ENCODE data around the gene ZNF674. TPM values are rescaled to one million over a fixed set of nuclear protein-coding genes. Genes with fewer than 3 reads are reported as not detected.

Gene ZNF674
- polyA plus RNA-seq, 2 donors: 0.62 to 0.86 TPM

GRCh38 chrX:46572340-46572936 is 27.2 kb upstream of the ZNF674 start:
- Histone ChIP-seq H3K9me3 (ENCODE audit: control insufficient read depth in 2 of 2, insufficient read depth in 1 of 2, low read depth in 1 of 2, low read length in 1 of 2) (peaks cover 0 to 4% of the 10 kb centered on the region in 2 donors), H3K4me3 (ENCODE audit: low read depth in 1 of 2, low read length in 2 of 2) (no peak overlapping the region), H3K36me3 (ENCODE audit: control insufficient read depth in 2 of 2, insufficient read depth in 2 of 2, low read length in 1 of 2) (no peaks in the 10 kb centered on the region), H3K27ac (ENCODE audit: low read depth in 2 of 2, low read length in 1 of 2) (no peak overlapping the region), H3K4me1 (ENCODE audit: control insufficient read depth in 2 of 2, insufficient read depth in 2 of 2, low read length in 1 of 2) (peaks cover 0 to 7% of the 10 kb centered on the region in 2 donors), H3K27me3 (ENCODE audit: control insufficient read depth in 1 of 2, insufficient read depth in 2 of 2, low read length in 2 of 2) (no peaks in the 10 kb centered on the region)
- WGBS, 2 donors: 68 to 69% methylated on average over 5 of the region's 5 CpGs

- Histone ChIP-seq H3K27ac (ENCODE audit: low read depth in 2 of 2, low read length in 1 of 2) (no peak overlapping the region), H3K9me3 (ENCODE audit: control insufficient read depth in 2 of 2, insufficient read depth in 1 of 2, low read depth in 1 of 2, low read length in 1 of 2) (peaks cover 0 to 4% of the 10 kb centered on the region in 2 donors), H3K36me3 (ENCODE audit: control insufficient read depth in 2 of 2, insufficient read depth in 2 of 2, low read length in 1 of 2) (no peaks in the 10 kb centered on the region), H3K4me3 (ENCODE audit: low read depth in 1 of 2, low read length in 2 of 2) (no peak overlapping the region), H3K4me1 (ENCODE audit: control insufficient read depth in 2 of 2, insufficient read depth in 2 of 2, low read length in 1 of 2) (peaks cover 0 to 7% of the 10 kb centered on the region in 2 donors), H3K27me3 (ENCODE audit: control insufficient read depth in 1 of 2, insufficient read depth in 2 of 2, low read length in 2 of 2) (no peaks in the 10 kb centered on the region)
- 75 to 91% methylated on average over 10 of the region's 10 CpGs for WGBS, 2 donors
These were observed 26.5 kb upstream of the ZNF674 start for GRCh38 chrX:46571423-46572339.

DNA sequence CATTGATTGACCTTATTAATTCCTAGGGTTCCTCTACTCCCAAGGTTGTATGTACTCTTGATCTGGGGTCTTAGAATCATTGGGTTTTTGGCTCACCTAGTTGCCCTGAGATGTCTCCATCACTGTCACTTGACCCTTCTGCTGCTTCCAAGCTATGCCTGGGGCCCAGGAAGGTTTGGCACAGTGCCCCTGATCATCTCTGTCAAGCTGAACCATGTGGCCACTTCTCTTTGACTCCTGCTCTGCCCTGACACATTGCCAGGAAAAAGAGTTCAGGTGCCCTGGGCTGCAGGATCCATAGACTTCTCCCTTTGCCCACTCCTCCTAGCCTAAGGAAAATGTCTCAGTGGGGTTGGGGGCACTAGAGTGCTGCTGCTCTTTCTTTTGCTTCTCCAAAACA is 24.4 kb upstream of the ZNF674 start:
- H3K27ac ChIP-seq (ENCODE audit: low read depth in 2 of 2, low read length in 1 of 2): no peak overlapping the region
- H3K4me3 ChIP-seq (ENCODE audit: low read depth in 1 of 2, low read length in 2 of 2): no peak overlapping the region
- peaks cover 0 to 4% of the 10 kb centered on the region in 2 donors for H3K9me3 ChIP-seq (ENCODE audit: control insufficient read depth in 2 of 2, insufficient read depth in 1 of 2, low read depth in 1 of 2, low read length in 1 of 2)
- no peaks in the 10 kb centered on the region for H3K27me3 ChIP-seq (ENCODE audit: control insufficient read depth in 1 of 2, insufficient read depth in 2 of 2, low read length in 2 of 2)
- H3K36me3 ChIP-seq (ENCODE audit: control insufficient read depth in 2 of 2, insufficient read depth in 2 of 2, low read length in 1 of 2): no peaks in the 10 kb centered on the region
- H3K4me1 ChIP-seq (ENCODE audit: control insufficient read depth in 2 of 2, insufficient read depth in 2 of 2, low read length in 1 of 2): peaks cover 0 to 3% of the 10 kb centered on the region in 2 donors

- no peaks in the 10 kb centered on the region for H3K27me3 ChIP-seq (ENCODE audit: control insufficient read depth in 1 of 2, insufficient read depth in 2 of 2, low read length in 2 of 2)
- H3K4me1 ChIP-seq (ENCODE audit: control insufficient read depth in 2 of 2, insufficient read depth in 2 of 2, low read length in 1 of 2): no peaks in the 10 kb centered on the region
- H3K27ac ChIP-seq (ENCODE audit: low read depth in 2 of 2, low read length in 1 of 2): no peak overlapping the region
- no peaks in the 10 kb centered on the region for H3K9me3 ChIP-seq (ENCODE audit: control insufficient read depth in 2 of 2, insufficient read depth in 1 of 2, low read depth in 1 of 2, low read length in 1 of 2)
- no peaks in the 10 kb centered on the region for H3K36me3 ChIP-seq (ENCODE audit: control insufficient read depth in 2 of 2, insufficient read depth in 2 of 2, low read length in 1 of 2)
- no peak overlapping the region for H3K4me3 ChIP-seq (ENCODE audit: low read depth in 1 of 2, low read length in 2 of 2)
These were observed 22.2 kb upstream of the ZNF674 start for GRCh38 chrX:46567388-46567787.

GRCh38 chrX:46561824-46562657 is 16.8 kb upstream of the ZNF674 start:
- Histone ChIP-seq H3K9me3 (ENCODE audit: control insufficient read depth in 2 of 2, insufficient read depth in 1 of 2, low read depth in 1 of 2, low read length in 1 of 2) (no peaks in the 10 kb centered on the region), H3K27me3 (ENCODE audit: control insufficient read depth in 1 of 2, insufficient read depth in 2 of 2, low read length in 2 of 2) (no peaks in the 10 kb centered on the region), H3K4me1 (ENCODE audit: control insufficient read depth in 2 of 2, insufficient read depth in 2 of 2, low read length in 1 of 2) (no peaks in the 10 kb centered on the region), H3K4me3 (ENCODE audit: low read depth in 1 of 2, low read length in 2 of 2) (no peak overlapping the region), H3K36me3 (ENCODE audit: control insufficient read depth in 2 of 2, insufficient read depth in 2 of 2, low read length in 1 of 2) (no peaks in the 10 kb centered on the region), H3K27ac (ENCODE audit: low read depth in 2 of 2, low read length in 1 of 2) (no peak overlapping the region)
- 68% methylated on average over 6 of the region's 6 CpGs for WGBS, 2 donors

DNA sequence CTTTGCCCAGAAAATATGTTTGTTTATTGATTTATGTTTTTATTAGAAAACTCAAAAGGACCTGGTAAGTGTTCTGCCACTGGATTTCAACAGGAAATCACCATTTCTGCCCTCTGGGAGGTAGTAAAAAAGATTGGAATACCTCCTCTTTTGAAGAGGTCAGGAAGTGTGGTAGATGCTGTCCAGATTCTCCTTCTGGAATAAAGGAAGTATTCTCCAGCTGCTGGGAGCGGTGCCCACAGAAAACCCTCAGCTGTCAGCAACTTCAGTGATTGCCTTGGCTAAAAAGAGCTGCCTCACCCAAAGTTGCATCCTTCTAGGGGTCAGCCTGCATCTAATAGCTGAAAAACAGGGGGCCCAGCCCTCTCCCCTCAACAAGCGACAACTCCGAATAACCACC is 13.8 kb upstream of the ZNF674 start:
- WGBS, 2 donors: 87 to 89% methylated on average over 3 of the region's 3 CpGs
- Histone ChIP-seq H3K4me1 (ENCODE audit: control insufficient read depth in 2 of 2, insufficient read depth in 2 of 2, low read length in 1 of 2) (no peaks in the 10 kb centered on the region), H3K4me3 (ENCODE audit: low read depth in 1 of 2, low read length in 2 of 2) (no peak overlapping the region), H3K9me3 (ENCODE audit: control insufficient read depth in 2 of 2, insufficient read depth in 1 of 2, low read depth in 1 of 2, low read length in 1 of 2) (no peaks in the 10 kb centered on the region), H3K27ac (ENCODE audit: low read depth in 2 of 2, low read length in 1 of 2) (no peak overlapping the region), H3K27me3 (ENCODE audit: control insufficient read depth in 1 of 2, insufficient read depth in 2 of 2, low read length in 2 of 2) (no peaks in the 10 kb centered on the region), H3K36me3 (ENCODE audit: control insufficient read depth in 2 of 2, insufficient read depth in 2 of 2, low read length in 1 of 2) (no peaks in the 10 kb centered on the region)

DNA sequence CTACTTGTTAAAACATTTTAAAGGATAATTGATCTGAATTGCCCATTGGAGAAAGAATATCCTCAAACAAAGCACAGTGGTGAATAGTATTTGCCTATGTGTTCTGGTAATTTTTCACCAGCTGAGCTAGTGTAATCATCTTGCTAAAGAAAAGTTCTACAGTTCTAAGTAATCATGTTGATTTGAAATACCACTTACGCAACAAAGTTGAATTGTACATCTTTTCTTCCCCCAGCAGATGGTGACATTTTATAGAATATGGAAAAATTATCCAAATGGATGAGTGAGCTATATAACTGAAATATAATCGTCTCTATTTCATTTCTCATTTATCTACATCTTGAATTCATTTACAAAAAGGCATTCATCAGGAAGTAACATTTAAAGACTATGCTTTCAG is 9.7 kb upstream of the ZNF674 start:
- 30 to 47% methylated on average over 2 of the region's 2 CpGs for WGBS, 2 donors
- no peaks in the 10 kb centered on the region for H3K36me3 ChIP-seq (ENCODE audit: control insufficient read depth in 2 of 2, insufficient read depth in 2 of 2, low read length in 1 of 2)

DNA sequence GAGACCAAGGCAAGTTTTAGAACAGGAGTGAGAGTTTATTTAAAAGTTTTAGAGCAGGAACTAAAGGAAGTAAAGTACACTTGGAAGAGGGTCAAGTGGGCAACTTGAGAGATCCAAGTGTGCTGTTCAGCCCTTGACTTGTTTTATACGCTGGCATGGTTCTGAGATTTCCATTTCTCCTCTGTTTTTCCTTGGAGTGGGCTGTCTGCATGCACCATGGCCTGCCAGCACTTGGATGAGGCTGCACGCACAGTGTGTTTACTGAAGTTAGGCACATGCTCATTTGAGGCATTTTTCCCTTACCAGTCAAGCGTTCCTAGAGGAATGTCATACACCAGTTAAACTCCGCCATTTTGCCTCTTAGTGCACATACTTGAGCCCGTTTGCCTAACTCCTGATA is 8.7 kb upstream of the ZNF674 start:
- WGBS, 2 donors: 86 to 91% methylated on average over 5 of the region's 5 CpGs
- Histone ChIP-seq H3K27me3 (ENCODE audit: control insufficient read depth in 1 of 2, insufficient read depth in 2 of 2, low read length in 2 of 2) (no peaks in the 10 kb centered on the region), H3K27ac (ENCODE audit: low read depth in 2 of 2, low read length in 1 of 2) (no peak overlapping the region), H3K9me3 (ENCODE audit: control insufficient read depth in 2 of 2, insufficient read depth in 1 of 2, low read depth in 1 of 2, low read length in 1 of 2) (no peaks in the 10 kb centered on the region), H3K4me3 (ENCODE audit: low read depth in 1 of 2, low read length in 2 of 2) (no peak overlapping the region), H3K4me1 (ENCODE audit: control insufficient read depth in 2 of 2, insufficient read depth in 2 of 2, low read length in 1 of 2) (no peaks in the 10 kb centered on the region), H3K36me3 (ENCODE audit: control insufficient read depth in 2 of 2, insufficient read depth in 2 of 2, low read length in 1 of 2) (no peaks in the 10 kb centered on the region)

More for the DNA sequence above, 9.7 kb upstream of the ZNF674 start:
- no peaks in the 10 kb centered on the region for H3K9me3 ChIP-seq (ENCODE audit: control insufficient read depth in 2 of 2, insufficient read depth in 1 of 2, low read depth in 1 of 2, low read length in 1 of 2)
- no peak overlapping the region for H3K27ac ChIP-seq (ENCODE audit: low read depth in 2 of 2, low read length in 1 of 2)
- H3K4me1 ChIP-seq (ENCODE audit: control insufficient read depth in 2 of 2, insufficient read depth in 2 of 2, low read length in 1 of 2): no peaks in the 10 kb centered on the region
- no peaks in the 10 kb centered on the region for H3K27me3 ChIP-seq (ENCODE audit: control insufficient read depth in 1 of 2, insufficient read depth in 2 of 2, low read length in 2 of 2)
- H3K4me3 ChIP-seq (ENCODE audit: low read depth in 1 of 2, low read length in 2 of 2): no peak overlapping the region

DNA sequence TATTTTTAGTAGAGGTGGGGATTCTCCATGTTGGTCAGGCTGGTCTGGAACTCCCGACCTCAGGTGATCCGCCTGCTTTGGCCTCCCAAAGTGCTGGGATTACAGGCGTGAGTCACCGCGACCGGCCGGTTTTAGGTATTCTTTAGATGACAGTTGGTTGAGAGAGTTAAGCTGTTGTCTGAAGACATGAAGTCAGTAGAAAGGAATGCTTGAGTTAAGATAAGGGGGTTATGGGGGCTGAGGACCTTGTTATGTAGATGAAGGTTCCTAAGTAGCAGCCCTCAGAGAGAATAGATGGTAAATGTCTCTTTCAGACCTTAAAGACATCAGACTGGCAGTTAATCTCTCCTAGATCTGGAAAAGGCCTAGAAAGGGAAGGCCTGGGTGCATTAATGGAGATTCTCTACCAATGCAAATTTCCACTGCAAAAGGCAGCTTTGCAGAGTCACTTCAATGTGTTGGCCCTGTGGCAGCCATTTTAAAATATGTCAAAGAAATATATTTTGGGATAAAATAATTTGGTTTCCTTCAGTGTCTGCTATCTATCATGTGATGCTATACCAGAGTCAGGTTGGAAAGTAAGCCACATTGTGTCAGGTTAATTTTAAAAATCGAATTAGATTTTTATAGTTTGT is 6.4 kb upstream of the ZNF674 start:
- no peak overlapping the region for H3K4me3 ChIP-seq (ENCODE audit: low read depth in 1 of 2, low read length in 2 of 2)
- H3K27me3 ChIP-seq (ENCODE audit: control insufficient read depth in 1 of 2, insufficient read depth in 2 of 2, low read length in 2 of 2): no peaks in the 10 kb centered on the region
- no peaks in the 10 kb centered on the region for H3K36me3 ChIP-seq (ENCODE audit: control insufficient read depth in 2 of 2, insufficient read depth in 2 of 2, low read length in 1 of 2)
- H3K4me1 ChIP-seq (ENCODE audit: control insufficient read depth in 2 of 2, insufficient read depth in 2 of 2, low read length in 1 of 2): no peaks in the 10 kb centered on the region
- 64 to 70% methylated on average over 8 of the region's 8 CpGs for WGBS, 2 donors
- H3K9me3 ChIP-seq (ENCODE audit: control insufficient read depth in 2 of 2, insufficient read depth in 1 of 2, low read depth in 1 of 2, low read length in 1 of 2): no peaks in the 10 kb centered on the region
- no peak overlapping the region for H3K27ac ChIP-seq (ENCODE audit: low read depth in 2 of 2, low read length in 1 of 2)

Measured in esophagus (tissue), 2 donors.